Coronary artery (tissue), 2 donors: ENCODE results near the gene TRDMT1.
A peak's percentile ranks its signal among the peaks of the same experiment; 100 is the strongest.

Experiments used
- DNase-seq: peaks from one replicate; pipeline ENCODE4 v3.0.0-alpha.2; 2017; ENCODE audit warnings: low spot score
- H3K27ac ChIP-seq, 2 donors: fragments of 200-600 bp; sonication (generic); one replicate each; pipeline ENCODE4 v1.5.1; 2016 to 2019
- H3K4me3 ChIP-seq: fragments of 200-600 bp; sonication (generic); 2 replicates; pipeline ENCODE4 v1.5.1; 2016; ENCODE audit warnings: mild to moderate bottlenecking, moderate library complexity
- CTCF ChIP-seq: fragments of 200-600 bp; sonication (generic); IDR thresholded peaks from one replicate; pipeline ENCODE4 v1.5.1; 2019; ENCODE audit warnings: antibody characterized with exemption

The TRDMT1 gene

DNA sequence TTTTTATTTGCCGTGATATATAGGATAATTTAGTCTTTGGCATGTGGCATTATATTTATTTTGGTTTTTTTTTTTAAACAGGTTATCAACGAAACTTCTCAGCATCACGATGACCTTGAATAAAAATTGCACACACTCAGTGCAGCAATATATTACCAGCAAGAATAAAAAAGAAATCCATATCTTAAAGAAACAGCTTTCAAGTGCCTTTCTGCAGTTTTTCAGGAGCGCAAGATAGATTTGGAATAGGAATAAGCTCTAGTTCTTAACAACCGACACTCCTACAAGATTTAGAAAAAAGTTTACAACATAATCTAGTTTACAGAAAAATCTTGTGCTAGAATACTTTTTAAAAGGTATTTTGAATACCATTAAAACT is 35.7 kb upstream of the TRDMT1 start:
- no peak for DNase-seq
- no peak overlapping the region for H3K4me3 ChIP-seq
- no peak for TF ChIP-seq CTCF
- peak overlapping the region in 1 of 2 donors; percentile 69 for H3K27ac ChIP-seq

DNA sequence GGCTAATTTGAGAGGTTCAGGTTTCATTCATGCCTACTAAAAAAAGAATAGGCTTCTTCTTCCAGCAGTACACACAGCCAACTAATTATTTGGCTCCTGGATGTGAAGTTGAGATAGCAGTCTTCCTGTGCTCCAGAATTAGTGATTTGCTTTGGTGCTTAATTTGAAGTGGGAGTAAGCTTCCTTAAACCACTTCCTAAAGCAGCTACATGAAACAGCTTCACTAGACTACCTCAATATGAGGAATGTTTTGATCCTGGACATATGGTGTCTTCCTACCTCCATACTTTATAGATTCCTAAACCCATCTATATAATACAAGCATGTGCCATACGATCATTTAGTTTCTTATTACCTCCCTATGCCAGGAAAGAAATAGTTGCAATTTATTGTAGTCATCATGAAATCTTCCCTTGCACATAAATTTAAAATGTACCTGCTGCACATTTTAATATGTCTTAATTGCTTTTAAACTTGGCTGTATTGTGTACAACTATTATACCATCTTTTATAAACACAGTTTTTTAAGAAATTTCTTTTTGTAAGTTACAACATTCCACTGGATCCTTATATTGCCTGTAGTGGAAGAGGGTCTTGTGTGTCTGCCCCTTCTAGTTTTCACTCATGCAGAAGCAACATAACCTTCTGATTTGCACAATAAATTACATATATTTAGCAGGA is 35.1 kb upstream of the TRDMT1 start:
- no peak for DNase-seq
- Histone ChIP-seq H3K4me3 (peak overlapping the region; percentile 100), H3K27ac (peak overlapping the region in 1 of 2 donors; percentile 100)
- no peak for TF ChIP-seq CTCF

DNA sequence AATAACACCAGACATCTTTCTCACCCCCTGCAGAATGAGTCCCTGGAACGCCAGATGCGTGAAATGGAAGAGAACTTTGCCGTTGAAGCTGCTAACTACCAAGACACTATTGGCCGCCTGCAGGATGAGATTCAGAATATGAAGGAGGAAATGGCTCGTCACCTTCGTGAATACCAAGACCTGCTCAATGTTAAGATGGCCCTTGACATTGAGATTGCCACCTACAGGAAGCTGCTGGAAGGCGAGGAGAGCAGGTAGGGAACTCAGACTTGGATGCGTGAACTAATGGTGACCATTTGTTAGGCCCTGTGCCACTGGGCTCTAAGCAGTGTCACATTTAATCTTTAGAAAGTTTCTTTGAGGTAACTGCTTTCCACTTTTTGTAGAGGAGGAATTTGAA is 33.7 kb upstream of the TRDMT1 start:
- peak overlapping the region; percentile 100 for H3K4me3 ChIP-seq
- no peak for DNase-seq
- TF ChIP-seq CTCF: no peak
- H3K27ac ChIP-seq: peak overlapping the region; percentile 75 to 100

DNA sequence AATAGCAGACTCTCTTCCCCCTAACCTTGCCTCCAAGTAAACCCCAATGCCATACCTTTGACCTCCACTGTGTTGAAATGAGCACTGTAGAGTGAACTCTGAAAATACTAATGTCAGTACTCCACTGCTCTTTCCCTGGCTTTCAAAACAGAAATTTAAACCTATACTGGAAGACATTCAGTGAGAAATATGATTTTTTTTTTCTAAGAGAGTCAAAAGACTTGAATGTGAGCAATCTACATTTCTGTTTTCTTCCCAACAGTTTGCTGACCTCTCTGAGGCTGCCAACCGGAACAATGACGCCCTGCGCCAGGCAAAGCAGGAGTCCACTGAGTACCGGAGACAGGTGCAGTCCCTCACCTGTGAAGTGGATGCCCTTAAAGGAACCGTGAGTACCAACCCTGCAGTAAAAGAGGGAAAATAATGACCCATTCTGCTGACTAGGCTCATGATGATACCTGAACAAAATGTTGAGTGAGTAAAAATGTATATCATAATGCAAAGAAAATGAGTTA is 33.0 kb upstream of the TRDMT1 start:
- peak overlapping the region; percentile 100 for H3K4me3 ChIP-seq
- peak overlapping the region; percentile 75 to 100 for H3K27ac ChIP-seq
- no peak for TF ChIP-seq CTCF
- no peak for DNase-seq

DNA sequence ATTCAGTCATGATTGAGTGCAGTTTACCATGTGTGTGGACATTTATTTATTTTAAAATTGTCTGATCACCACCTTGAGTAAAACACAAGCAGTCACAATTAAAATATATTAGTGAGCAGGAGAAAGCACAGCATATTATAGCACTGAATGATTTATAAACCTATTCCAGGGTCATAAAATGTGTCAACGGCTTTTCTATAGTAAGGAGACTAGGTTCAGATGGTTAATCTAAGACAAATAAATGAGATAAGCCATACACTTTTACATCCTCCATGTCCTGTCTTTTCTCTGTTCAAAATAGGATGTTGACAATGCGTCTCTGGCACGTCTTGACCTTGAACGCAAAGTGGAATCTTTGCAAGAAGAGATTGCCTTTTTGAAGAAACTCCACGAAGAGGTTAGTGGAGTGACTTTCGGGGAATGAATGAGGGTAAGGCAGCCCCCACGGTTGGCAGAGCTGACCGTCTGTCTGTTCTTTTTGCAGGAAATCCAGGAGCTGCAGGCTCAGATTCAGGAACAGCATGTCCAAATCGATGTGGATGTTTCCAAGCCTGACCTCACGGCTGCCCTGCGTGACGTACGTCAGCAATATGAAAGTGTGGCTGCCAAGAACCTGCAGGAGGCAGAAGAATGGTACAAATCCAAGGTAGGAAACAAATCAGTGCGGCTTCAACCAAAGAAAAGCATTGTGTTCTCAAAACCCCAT is 32.0 kb upstream of the TRDMT1 start:
- peak overlapping the region; percentile 99 to 100 for H3K27ac ChIP-seq
- peak overlapping the region; percentile 100 for H3K4me3 ChIP-seq
- no peak for TF ChIP-seq CTCF
- DNase-seq: peak; percentile 83

DNA sequence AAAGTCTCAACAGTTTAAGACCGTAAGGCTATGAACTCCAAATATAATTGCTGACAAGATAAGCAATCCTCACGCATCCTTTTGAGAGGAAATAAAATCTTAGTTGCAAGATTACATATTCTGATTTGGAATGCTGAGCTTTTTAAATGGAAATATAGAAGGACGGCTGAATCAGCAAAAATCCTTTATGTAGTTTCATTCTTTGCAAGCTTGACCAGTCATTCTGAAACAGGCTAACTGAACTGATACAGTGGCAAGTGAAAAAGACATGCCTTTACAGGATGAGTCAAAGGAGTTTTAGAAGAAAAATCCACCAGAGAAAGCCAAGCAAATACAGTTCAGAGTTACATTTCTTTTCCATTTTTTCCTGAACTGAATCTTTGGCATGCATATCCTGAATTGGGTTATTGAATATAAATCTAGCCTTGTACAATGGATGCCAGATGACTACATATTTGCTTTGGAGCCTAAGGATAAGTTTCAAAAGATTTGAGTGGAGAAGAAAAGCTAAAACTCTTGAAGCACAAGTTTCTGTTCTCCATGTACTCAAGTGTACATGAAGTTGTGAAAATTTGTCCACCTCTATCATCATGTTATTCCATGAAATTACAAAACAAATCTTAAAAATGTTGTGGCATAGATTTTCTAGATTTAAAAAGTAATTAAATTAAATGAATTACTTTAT is 30.9 kb upstream of the TRDMT1 start:
- Histone ChIP-seq H3K4me3 (peak overlapping the region; percentile 100), H3K27ac (peak overlapping the region; percentile 99 to 100)
- TF ChIP-seq CTCF: no peak
- DNase-seq: no peak
